ENCODE results near the gene MANSC1. TPM values are rescaled to one million over a fixed set of nuclear protein-coding genes. Genes with fewer than 3 reads are reported as not detected.
A peak's percentile ranks its signal among the peaks of the same experiment; 100 is the strongest.

Gene MANSC1
- total and polyA plus RNA-seq, 12 donors: 4.7 to 13.3 (median 10.3) TPM

GRCh38 chr12:12397184-12397583 is 47.1 kb upstream of the MANSC1 start:
- ATAC-seq: no peak
- no peak for TF ChIP-seq CTCF (IDR thresholded peaks at IDR 0.05)
- Histone ChIP-seq H3K4me3 (no peak overlapping the region), H3K36me3 (no peaks in the 10 kb centered on the region), H3K27ac (peak overlapping the region in 4 of 10 donors; percentile 1 to 59 (median 43)), H3K27me3 (no peaks in the 10 kb centered on the region), H3K4me1 (peaks cover 0 to 26% (median 9%) of the 10 kb centered on the region in 9 donors), H3K9me3 (no peaks in the 10 kb centered on the region)
- intact Hi-C loops (cut with DNase I): loop anchor here in 2 of 10 donors (5.0 kb wide), 1 partner anchor 165 kb away; the partner anchor contains the start of gene DUSP16 (in 2 of the 2)
- WGBS, 2 donors: 77 to 85% methylated on average over 5 of the region's 5 CpGs
- DNase-seq: no peak

- intact Hi-C loops (cut with DNase I): loop anchor here in 2 of 10 donors (5.0 kb wide), 1 partner anchor 166 kb away; the partner anchor contains the start of gene DUSP16 (in 2 of the 2)
- TF ChIP-seq CTCF (IDR thresholded peaks at IDR 0.05): no peak
- no peak for DNase-seq
- Histone ChIP-seq H3K27ac (peak overlapping the region in 2 of 10 donors; percentile 33 to 59), H3K36me3 (no peaks in the 10 kb centered on the region), H3K4me3 (no peak overlapping the region), H3K27me3 (no peaks in the 10 kb centered on the region), H3K4me1 (peaks cover 0 to 26% (median 9%) of the 10 kb centered on the region in 9 donors), H3K9me3 (no peaks in the 10 kb centered on the region)
- WGBS, 2 donors: 83 to 89% methylated on average over 4 of the region's 4 CpGs
- ATAC-seq: no peak
Measured at GRCh38 chr12:12396694-12397093, 46.7 kb upstream of the MANSC1 start.

- no peak overlapping the region for H3K27ac ChIP-seq
- H3K36me3 ChIP-seq: no peaks in the 10 kb centered on the region
- ATAC-seq (no peak), DNase-seq (no peak)
- WGBS, 2 donors: 97 to 98% methylated on average over 2 of the region's 2 CpGs
- no peaks in the 10 kb centered on the region for H3K9me3 ChIP-seq
- no peak overlapping the region for H3K4me3 ChIP-seq
- intact Hi-C loops (cut with DNase I): no loop called here
- no peak for TF ChIP-seq CTCF (IDR thresholded peaks at IDR 0.05)
- H3K27me3 ChIP-seq: no peaks in the 10 kb centered on the region
- peaks cover 0 to 22% (median 10%) of the 10 kb centered on the region in 9 donors for H3K4me1 ChIP-seq
Measured at GRCh38 chr12:12393171-12393570, 43.1 kb upstream of the MANSC1 start.

GRCh38 chr12:12392413-12392812 is 42.4 kb upstream of the MANSC1 start:
- no peaks in the 10 kb centered on the region for H3K27me3 ChIP-seq
- no peak for DNase-seq
- 58 to 66% methylated on average over 2 of the region's 2 CpGs for WGBS, 2 donors

More at GRCh38 chr12:12392413-12392812, 42.4 kb upstream of the MANSC1 start:
- TF ChIP-seq CTCF (IDR thresholded peaks at IDR 0.05): no peak
- H3K36me3 ChIP-seq: no peaks in the 10 kb centered on the region
- no peak overlapping the region for H3K27ac ChIP-seq
- no peak overlapping the region for H3K4me3 ChIP-seq
- ATAC-seq: peak in 2 of 8 donors; percentile 17 to 42
- no peaks in the 10 kb centered on the region for H3K9me3 ChIP-seq
- H3K4me1 ChIP-seq: peaks cover 0 to 21% (median 5%) of the 10 kb centered on the region in 9 donors
- intact Hi-C loops (cut with DNase I): no loop called here

Measured in heart right ventricle (tissue), 16 donors.